MM.1S (cell line): ENCODE data around the gene FGF9.

Experiments
- DNase-seq: peaks from one replicate; pipeline ENCODE4 v3.0.0-alpha.2; 2015
- H2AFZ ChIP-seq: fragments of 300-600 bp; sonication (generic); 2 replicates; pipeline ENCODE4 v1.6.0; 2016; ENCODE audit warnings: antibody characterized with exemption, low read length
- H3F3A ChIP-seq: fragments of 300-600 bp; sonication (generic); 2 replicates; pipeline ENCODE4 v1.6.1; 2016; ENCODE audit warnings: mild to moderate bottlenecking, antibody characterized with exemption, low read length, moderate library complexity, mixed read lengths; ENCODE audit not compliant: insufficient read depth
- H3K27ac ChIP-seq: fragments of 300-600 bp; sonication (generic); 2 replicates; pipeline ENCODE4 v1.5.1; 2016; ENCODE audit warnings: mild to moderate bottlenecking, low read length
- H3K27me3 ChIP-seq: fragments of 300-600 bp; sonication (generic); replicated peaks from 2 replicates; pipeline ENCODE4 v1.6.0; 2016; ENCODE audit warnings: low read length; ENCODE audit not compliant: insufficient read depth
- H3K36me3 ChIP-seq: fragments of 300-600 bp; sonication (generic); replicated peaks from 2 replicates; pipeline ENCODE4 v1.6.1; 2016; ENCODE audit warnings: mild to moderate bottlenecking, low read length, mixed read lengths; ENCODE audit not compliant: insufficient read depth
- H3K4me1 ChIP-seq: fragments of 300-600 bp; sonication (generic); 2 replicates; pipeline ENCODE4 v1.6.1; 2016; ENCODE audit warnings: low read length, mixed read lengths
- H3K4me2 ChIP-seq: fragments of 300-600 bp; sonication (generic); 2 replicates; pipeline ENCODE4 v1.6.0; 2016; ENCODE audit warnings: low read depth, low read length
- H3K4me3 ChIP-seq: fragments of 300-600 bp; sonication (generic); 2 replicates; pipeline ENCODE4 v1.5.1; 2016; ENCODE audit warnings: low read length, mixed read lengths
- H3K79me2 ChIP-seq: fragments of 300-600 bp; sonication (generic); 2 replicates; pipeline ENCODE4 v1.6.1; 2016; ENCODE audit warnings: mixed run types, low read length, mixed read lengths
- H3K9ac ChIP-seq: fragments of 300-600 bp; sonication (generic); 2 replicates; pipeline ENCODE4 v1.6.1; 2016; ENCODE audit warnings: low read length, mixed read lengths
- H3K9me2 ChIP-seq: fragments of 300-600 bp; sonication (generic); replicated peaks from 2 replicates; pipeline ENCODE4 v1.6.1; 2016; ENCODE audit warnings: mild to moderate bottlenecking, low read length, mixed read lengths; ENCODE audit not compliant: insufficient read depth
- H3K9me3 ChIP-seq: fragments of 300-600 bp; sonication (generic); replicated peaks from 2 replicates; pipeline ENCODE4 v1.6.1; 2016; ENCODE audit warnings: mild to moderate bottlenecking, low read length, mixed read lengths; ENCODE audit not compliant: insufficient read depth
- H4K20me1 ChIP-seq: fragments of 300-600 bp; sonication (generic); 2 replicates; pipeline ENCODE4 v1.6.1; 2016; ENCODE audit warnings: mild to moderate bottlenecking, low read length, moderate library complexity, mixed read lengths; ENCODE audit not compliant: insufficient read depth
- EZH2 ChIP-seq: fragments of 300-600 bp; sonication (generic); optimal IDR thresholded peaks from 2 replicates; pipeline ENCODE3; 2017; ENCODE audit warnings: low read depth, mild to moderate bottlenecking, antibody characterized with exemption, low read length, mixed read lengths
- EZH2phosphoT487 ChIP-seq: fragments of 300-600 bp; sonication (generic); IDR thresholded peaks from 2 replicates; pipeline ENCODE4 v1.6.1; 2018; ENCODE audit warnings: antibody characterized with exemption, low read length
- TF ChIP-seq, protein P1 (sequence below): fragments of 300-600 bp; sonication (generic); IDR thresholded peaks from 2 replicates; pipeline ENCODE4 v1.5.1; 2016; ENCODE audit warnings: antibody characterized with exemption, low read length, mixed read lengths

The FGF9 gene

DNA sequence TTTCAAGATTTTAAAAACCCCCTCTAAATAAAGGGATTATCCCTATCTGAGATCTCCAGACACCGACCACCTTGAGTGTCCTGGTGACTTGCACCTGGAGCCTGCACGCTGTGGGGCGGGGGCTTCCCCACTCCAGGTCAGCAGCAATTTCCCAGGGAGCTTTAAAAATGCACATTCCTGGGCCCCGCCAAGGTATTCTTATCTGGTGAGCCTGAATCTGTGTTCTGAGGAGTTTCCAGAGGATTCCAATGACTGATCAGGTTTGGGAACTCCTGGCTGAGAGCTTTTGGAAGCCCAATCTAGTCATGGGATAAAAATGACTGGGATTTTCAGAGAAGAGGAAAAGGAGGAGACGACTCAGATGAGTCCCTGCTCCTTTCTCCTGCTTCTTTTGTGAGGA is 66.1 kb downstream of the FGF9 start:
- H3K9ac ChIP-seq = no peak overlapping the region
- no peaks in the 10 kb centered on the region for H3K36me3 ChIP-seq
- no peaks in the 10 kb centered on the region for H4K20me1 ChIP-seq
- no peaks in the 10 kb centered on the region for H3F3A ChIP-seq
- no peak overlapping the region for H3K4me3 ChIP-seq
- DNase-seq = no peak
- no peak overlapping the region for H2AFZ ChIP-seq
- H3K79me2 ChIP-seq = no peaks in the 10 kb centered on the region
- H3K27ac ChIP-seq = no peak overlapping the region
- H3K4me1 ChIP-seq = no peaks in the 10 kb centered on the region
- no peaks in the 10 kb centered on the region for H3K27me3 ChIP-seq
- no peaks in the 10 kb centered on the region for H3K9me3 ChIP-seq
- TF ChIP-seq, protein P1, sequence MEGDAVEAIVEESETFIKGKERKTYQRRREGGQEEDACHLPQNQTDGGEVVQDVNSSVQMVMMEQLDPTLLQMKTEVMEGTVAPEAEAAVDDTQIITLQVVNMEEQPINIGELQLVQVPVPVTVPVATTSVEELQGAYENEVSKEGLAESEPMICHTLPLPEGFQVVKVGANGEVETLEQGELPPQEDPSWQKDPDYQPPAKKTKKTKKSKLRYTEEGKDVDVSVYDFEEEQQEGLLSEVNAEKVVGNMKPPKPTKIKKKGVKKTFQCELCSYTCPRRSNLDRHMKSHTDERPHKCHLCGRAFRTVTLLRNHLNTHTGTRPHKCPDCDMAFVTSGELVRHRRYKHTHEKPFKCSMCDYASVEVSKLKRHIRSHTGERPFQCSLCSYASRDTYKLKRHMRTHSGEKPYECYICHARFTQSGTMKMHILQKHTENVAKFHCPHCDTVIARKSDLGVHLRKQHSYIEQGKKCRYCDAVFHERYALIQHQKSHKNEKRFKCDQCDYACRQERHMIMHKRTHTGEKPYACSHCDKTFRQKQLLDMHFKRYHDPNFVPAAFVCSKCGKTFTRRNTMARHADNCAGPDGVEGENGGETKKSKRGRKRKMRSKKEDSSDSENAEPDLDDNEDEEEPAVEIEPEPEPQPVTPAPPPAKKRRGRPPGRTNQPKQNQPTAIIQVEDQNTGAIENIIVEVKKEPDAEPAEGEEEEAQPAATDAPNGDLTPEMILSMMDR = no peak
- TF ChIP-seq EZH2 = no peak
- TF ChIP-seq EZH2phosphoT487 = no peak
- no peaks in the 10 kb centered on the region for H3K9me2 ChIP-seq
- H3K4me2 ChIP-seq = no peak overlapping the region

GRCh38 chr13:21738630-21739029 is 67.8 kb downstream of the FGF9 start:
- H3K27me3 ChIP-seq = no peaks in the 10 kb centered on the region
- no peaks in the 10 kb centered on the region for H4K20me1 ChIP-seq
- H3K9me2 ChIP-seq = no peaks in the 10 kb centered on the region
- no peaks in the 10 kb centered on the region for H3K9me3 ChIP-seq
- H2AFZ ChIP-seq = no peak overlapping the region
- H3K36me3 ChIP-seq = no peaks in the 10 kb centered on the region
- no peak for DNase-seq
- H3K79me2 ChIP-seq = no peaks in the 10 kb centered on the region
- H3K9ac ChIP-seq = no peak overlapping the region
- H3F3A ChIP-seq = no peaks in the 10 kb centered on the region
- no peak overlapping the region for H3K4me3 ChIP-seq
- H3K4me1 ChIP-seq = no peaks in the 10 kb centered on the region
- H3K27ac ChIP-seq = no peak overlapping the region
- H3K4me2 ChIP-seq = no peak overlapping the region
- no peak for TF ChIP-seq EZH2phosphoT487
- TF ChIP-seq, protein P1 = no peak
- no peak for TF ChIP-seq EZH2

- no peak overlapping the region for H3K4me2 ChIP-seq
- no peak overlapping the region for H2AFZ ChIP-seq
- no peaks in the 10 kb centered on the region for H3F3A ChIP-seq
- H3K4me1 ChIP-seq = no peaks in the 10 kb centered on the region
- no peaks in the 10 kb centered on the region for H3K36me3 ChIP-seq
- H3K9me2 ChIP-seq = no peaks in the 10 kb centered on the region
- no peaks in the 10 kb centered on the region for H3K27me3 ChIP-seq
- no peak for TF ChIP-seq EZH2phosphoT487
- TF ChIP-seq, protein P1 = no peak
- TF ChIP-seq EZH2 = no peak
- no peaks in the 10 kb centered on the region for H4K20me1 ChIP-seq
- H3K4me3 ChIP-seq = no peak overlapping the region
- no peak overlapping the region for H3K9ac ChIP-seq
- no peaks in the 10 kb centered on the region for H3K79me2 ChIP-seq
- no peak for DNase-seq
- H3K9me3 ChIP-seq = no peaks in the 10 kb centered on the region
- no peak overlapping the region for H3K27ac ChIP-seq
Measured at GRCh38 chr13:21739771-21740170, 68.9 kb downstream of the FGF9 start.
